ENCODE measurements around the gene GJA4. TPM values are rescaled to one million over a fixed set of nuclear protein-coding genes. Genes with fewer than 3 reads are reported as not detected.

The GJA4 gene
- total and polyA plus RNA-seq, 2 of the 8 experiments (the other 6 are each of a cell fraction or from before 2014, with no cell fraction given): 3.2 to 3.9 TPM

DNA sequence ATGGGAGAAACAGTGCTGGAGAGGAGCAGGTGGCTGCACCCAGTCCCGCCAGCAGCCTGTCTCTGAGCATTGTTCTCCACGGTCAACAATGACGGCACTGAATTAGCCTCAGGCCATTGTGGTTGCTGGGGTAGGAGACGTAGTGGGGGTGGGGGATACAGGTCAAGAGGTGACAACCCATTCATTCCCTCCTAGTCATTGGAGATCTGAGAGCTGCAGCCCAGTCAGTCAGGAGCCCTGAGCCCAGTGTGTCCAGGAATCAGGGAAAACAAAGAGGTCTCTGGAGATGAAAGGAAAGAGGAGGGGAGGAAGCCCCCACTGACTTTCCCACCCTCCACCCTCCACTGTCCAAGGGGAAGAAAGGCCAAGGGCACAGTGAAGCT lies 51.4 kb downstream of the GJA4 start:
- Histone ChIP-seq H2BK120ac (replicated peaks; ENCODE audit: low read depth, low read length) (no peak overlapping the region), H4K5ac (ENCODE audit: insufficient read length, low read depth, low read length) (no peak overlapping the region), H2AK5ac (ENCODE audit: low read depth, low read length) (0 out of 2 replicates have a peak overlapping the region, but pooled peaks have one; percentile 82), H3K36me3 (ENCODE audit: control insufficient read depth in 2 of 4, insufficient read depth in 4 of 4, low read length in 3 of 4) (no peaks in the 10 kb centered on the region), H3K9me3 (ENCODE audit: insufficient read depth in 2 of 2, low read depth in 1 of 2, low read length in 1 of 2) (no peaks in the 10 kb centered on the region), H2BK5ac (ENCODE audit: low read depth, low read length) (peak overlapping the region; percentile 85; the same call in 1 of the 2 replicates), H2BK15ac (ENCODE audit: low read length) (no peak overlapping the region; the same call in 1 of the 2 replicates), H3K23me2 (ENCODE audit: low read depth, low read length) (no peaks in the 10 kb centered on the region), H3K14ac (ENCODE audit: insufficient read length) (no peak overlapping the region), H3K23ac (ENCODE audit: insufficient read length) (no peak overlapping the region), H3K4ac (replicated peaks; ENCODE audit: insufficient read length, low read depth, low read length) (no peak overlapping the region), H3K79me2 (ENCODE audit: control insufficient read depth in 1 of 2, insufficient read depth in 2 of 2, low read length in 2 of 2) (no peaks in the 10 kb centered on the region), H3K4me1 (replicated peaks in 1 of 4; ENCODE audit: control insufficient read depth in 3 of 4, insufficient read depth in 4 of 4, low read length in 3 of 4) (peaks cover 16 to 27% (median 18%) of the 10 kb centered on the region in 4 experiments), H2BK12ac (ENCODE audit: low read depth, low read length) (peak overlapping the region; percentile 91), H4K8ac (ENCODE audit: extremely low read depth, insufficient read depth, low read length) (no peak overlapping the region), H4K20me1 (replicated peaks in 1 of 2; ENCODE audit: control insufficient read depth in 1 of 2, insufficient read depth in 2 of 2, low read length in 2 of 2) (no peaks in the 10 kb centered on the region), H2AFZ (ENCODE audit: low read length) (no peak overlapping the region), H4K91ac (replicated peaks; ENCODE audit: insufficient read length, low read length) (peak overlapping the region; percentile 2), H3K4me2 (ENCODE audit: insufficient read depth in 1 of 2, low read depth in 2 of 2, low read length in 2 of 2) (peak overlapping the region; percentile 42 to 65), H3K79me1 (ENCODE audit: low read depth, low read length) (no peaks in the 10 kb centered on the region), H3K56ac (replicated peaks; ENCODE audit: insufficient read length, low read depth, low read length) (no peak overlapping the region), H3K18ac (ENCODE audit: extremely low read depth, low read length) (peak overlapping the region; percentile 51), H2BK20ac (ENCODE audit: low read length) (peak overlapping the region; percentile 49; the same call in 1 of the 2 replicates), H3K27ac (ENCODE audit: low read depth, low read length) (no peak overlapping the region), H3K4me3 (ENCODE audit: extremely low read depth in 1 of 4, insufficient read depth in 2 of 4, low read depth in 3 of 4, low read length in 4 of 4) (0 out of 8 replicates have a peak overlapping the region, but pooled peaks of 2 of the 4 experiments have one; percentile 12 to 23), H3K9ac (replicated peaks in 1 of 4; ENCODE audit: extremely low read depth in 1 of 4, low read depth in 3 of 4, low read length in 3 of 4) (no peak overlapping the region), H3K27me3 (replicated peaks in 1 of 4; ENCODE audit: control insufficient read depth in 3 of 4, extremely low read depth in 1 of 4, insufficient read depth in 3 of 4, low read length in 3 of 4) (no peaks in the 10 kb centered on the region)
- FAIRE-seq (no peak), DNase-seq (ENCODE audit: low read depth in 1 of 2, low spot score in 2 of 2) (no peak)
- CTCF ChIA-PET (ENCODE audit: partially characterized antibody): interaction anchor here (0.6 to 14.3 kb wide), 10 partner anchors 9 to 354 kb away, joined by 3 to 230 read pairs (median 5); partner anchors contain the start of gene GJA4
- 65% methylated on average over 4 of the region's 4 CpGs; no CpG with 5 or more reads in 1 of the 2 experiments for WGBS, 2 experiments (ENCODE audit: extremely low coverage in 1 of 2, insufficient coverage in 1 of 2, insufficient read length in 1 of 2, insufficient replicate concordance in 2 of 2, low coverage in 1 of 2, low lambda C conversion rate in 2 of 2, missing lambda C conversion rate in 1 of 2)
- POLR2A ChIA-PET (ENCODE audit: partially characterized antibody): interaction anchor here (0.7 to 1.4 kb wide), 4 partner anchors 9 to 627 kb away, joined by 3 read pairs; partner anchors contain the start of gene SMIM12
- TF ChIP-seq POU5F1 (IDR thresholded peaks at IDR 0.05; ENCODE audit: low read depth, low read length) (no peak), FOSL1 (IDR thresholded peaks at IDR 0.05; ENCODE audit: insufficient read depth, low read depth, low read length) (no peak), YY1 (IDR thresholded peaks at IDR 0.05; ENCODE audit: low read depth, low read length) (no peak), ZNF274 (IDR thresholded peaks at IDR 0.05; ENCODE audit: borderline replicate concordance, extremely low read depth, low read length) (no peak), KDM5A (IDR thresholded peaks at IDR 0.05; ENCODE audit: low read length) (no peak), SIX5 (IDR thresholded peaks at IDR 0.05; ENCODE audit: low read depth, low read length) (no peak), NANOG (IDR thresholded peaks at IDR 0.05; ENCODE audit: insufficient read depth, low read depth, low read length, poor library complexity, severe bottlenecking) (no peak), POLR2A (IDR thresholded peaks at IDR 0.05; ENCODE audit: control extremely low read depth in 1 of 2, low read depth in 2 of 2, low read length in 2 of 2) (no peak), BRCA1 (IDR thresholded peaks at IDR 0.05; ENCODE audit: low read depth, low read length) (no peak)
- TF ChIP-seq, protein P1, sequence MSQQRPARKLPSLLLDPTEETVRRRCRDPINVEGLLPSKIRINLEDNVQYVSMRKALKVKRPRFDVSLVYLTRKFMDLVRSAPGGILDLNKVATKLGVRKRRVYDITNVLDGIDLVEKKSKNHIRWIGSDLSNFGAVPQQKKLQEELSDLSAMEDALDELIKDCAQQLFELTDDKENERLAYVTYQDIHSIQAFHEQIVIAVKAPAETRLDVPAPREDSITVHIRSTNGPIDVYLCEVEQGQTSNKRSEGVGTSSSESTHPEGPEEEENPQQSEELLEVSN (IDR thresholded peaks at IDR 0.05): 0 out of 2 replicates have a peak, but pooled peaks have one; percentile 28
- TF ChIP-seq, protein P2, sequence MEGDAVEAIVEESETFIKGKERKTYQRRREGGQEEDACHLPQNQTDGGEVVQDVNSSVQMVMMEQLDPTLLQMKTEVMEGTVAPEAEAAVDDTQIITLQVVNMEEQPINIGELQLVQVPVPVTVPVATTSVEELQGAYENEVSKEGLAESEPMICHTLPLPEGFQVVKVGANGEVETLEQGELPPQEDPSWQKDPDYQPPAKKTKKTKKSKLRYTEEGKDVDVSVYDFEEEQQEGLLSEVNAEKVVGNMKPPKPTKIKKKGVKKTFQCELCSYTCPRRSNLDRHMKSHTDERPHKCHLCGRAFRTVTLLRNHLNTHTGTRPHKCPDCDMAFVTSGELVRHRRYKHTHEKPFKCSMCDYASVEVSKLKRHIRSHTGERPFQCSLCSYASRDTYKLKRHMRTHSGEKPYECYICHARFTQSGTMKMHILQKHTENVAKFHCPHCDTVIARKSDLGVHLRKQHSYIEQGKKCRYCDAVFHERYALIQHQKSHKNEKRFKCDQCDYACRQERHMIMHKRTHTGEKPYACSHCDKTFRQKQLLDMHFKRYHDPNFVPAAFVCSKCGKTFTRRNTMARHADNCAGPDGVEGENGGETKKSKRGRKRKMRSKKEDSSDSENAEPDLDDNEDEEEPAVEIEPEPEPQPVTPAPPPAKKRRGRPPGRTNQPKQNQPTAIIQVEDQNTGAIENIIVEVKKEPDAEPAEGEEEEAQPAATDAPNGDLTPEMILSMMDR (IDR thresholded peaks at IDR 0.05; ENCODE audit: control extremely low read depth in 1 of 3, insufficient read depth in 1 of 3, low read depth in 1 of 3, low read length in 3 of 3): no peak
